GM23338 (cell line): ENCODE measurements around the gene ZNF275.

ENCODE experiments used
- CTCF ChIP-seq, 2 experiments: fragments of 200-600 bp in 1 of 2; sonication (generic) in 1 of 2; conservative IDR thresholded peaks; 2 replicates each; pipeline versions ENCODE4 v1.5.1 to v1.6.1; 2016 to 2017; ENCODE audit warnings: antibody characterized with exemption in 2 of 2, low read depth in 2 of 2, mild to moderate bottlenecking in 2 of 2, moderate library complexity in 1 of 2
- EZH2 ChIP-seq: fragments of 200-600 bp; sonication (generic); IDR thresholded peaks from one replicate; pipeline ENCODE4 v1.8.0; 2017; ENCODE audit warnings: antibody characterized with exemption, mild to moderate bottlenecking, low read depth; ENCODE audit not compliant: unreplicated experiment
- EZH2phosphoT487 ChIP-seq: fragments of 200-600 bp; sonication (generic); IDR thresholded peaks from one replicate; pipeline ENCODE4 v1.8.1; 2018; ENCODE audit warnings: antibody characterized with exemption; ENCODE audit not compliant: unreplicated experiment
- JUNB ChIP-seq: IDR thresholded peaks from one replicate; pipeline ENCODE4 v1.6.1; 2016; ENCODE audit warnings: antibody characterized with exemption; ENCODE audit not compliant: unreplicated experiment

- no peak for TF ChIP-seq EZH2
- no peak for TF ChIP-seq CTCF (conservative IDR thresholded peaks at IDR 0.05; ENCODE audit: low read depth in 2 of 2)
- TF ChIP-seq EZH2phosphoT487: no peak
- no peak for TF ChIP-seq JUNB
Observed at GRCh38 chrX:153387987-153388721, 54.2 kb downstream of the ZNF275 start.
